Measurements from ENCODE around the gene CXCL14.

The CXCL14 gene

GRCh38 chr5:135578685-135579341, at the start of gene CXCL14:
Gene CXCL14 (minus strand): TSS chr5:135578991. CDS start chr5:135578778, 213 bp downstream.
- DNase-seq: peak; percentile 24 to 94 (median 75)
- intact Hi-C loops (cut with DNase I): no loop called here

GRCh38 chr5:135626636-135627035, 47.8 kb upstream of the CXCL14 start:
- DNase-seq: peak in 2 of 42 donors; percentile 19 to 34
- intact Hi-C loops (cut with DNase I): no loop called here

GRCh38 chr5:135625961-135626360, 47.2 kb upstream of the CXCL14 start:
- intact Hi-C loops (cut with DNase I): no loop called here
- peak in 1 of 42 donors; percentile 25 for DNase-seq

- intact Hi-C loops (cut with DNase I): no loop called here
- peak in 1 of 42 donors; percentile 16 for DNase-seq
Observed at GRCh38 chr5:135625486-135625885, 46.7 kb upstream of the CXCL14 start.

GRCh38 chr5:135625061-135625460, 46.3 kb upstream of the CXCL14 start:
- intact Hi-C loops (cut with DNase I): no loop called here
- no peak for DNase-seq

- DNase-seq: peak in 2 of 42 donors; percentile 9 to 20
- intact Hi-C loops (cut with DNase I): no loop called here
Observed at GRCh38 chr5:135623186-135623715, 44.5 kb upstream of the CXCL14 start.

GRCh38 chr5:135615581-135616260, 36.9 kb upstream of the CXCL14 start:
- intact Hi-C loops (cut with DNase I): no loop called here
- peak in 2 of 42 donors; percentile 12 to 18 for DNase-seq

- intact Hi-C loops (cut with DNase I): no loop called here
- DNase-seq: no peak
Observed at GRCh38 chr5:135615171-135615570, 36.4 kb upstream of the CXCL14 start.

GRCh38 chr5:135609981-135610380, 31.2 kb upstream of the CXCL14 start:
- DNase-seq: peak in 2 of 42 donors; percentile 25
- intact Hi-C loops (cut with DNase I): no loop called here

- intact Hi-C loops (cut with DNase I): no loop called here
- DNase-seq: peak in 2 of 42 donors; percentile 6 to 12
Observed at GRCh38 chr5:135608761-135609443, 30.1 kb upstream of the CXCL14 start.

GRCh38 chr5:135608361-135608760, 29.6 kb upstream of the CXCL14 start:
- peak in 2 of 42 donors; percentile 3 to 16 for DNase-seq
- intact Hi-C loops (cut with DNase I): no loop called here

- intact Hi-C loops (cut with DNase I): no loop called here
- peak in 4 of 42 donors; percentile 8 to 21 (median 18) for DNase-seq
Observed at GRCh38 chr5:135606431-135606830, 27.6 kb upstream of the CXCL14 start.

- peak in 2 of 42 donors; percentile 5 to 33 for DNase-seq
- intact Hi-C loops (cut with DNase I): no loop called here
Observed at GRCh38 chr5:135605221-135605620, 26.4 kb upstream of the CXCL14 start.

- DNase-seq: peak in 2 of 42 donors; percentile 21 to 22
- intact Hi-C loops (cut with DNase I): no loop called here
Observed at GRCh38 chr5:135604056-135604455, 25.3 kb upstream of the CXCL14 start.

GRCh38 chr5:135602882-135603721, 24.3 kb upstream of the CXCL14 start:
- DNase-seq: peak in 5 of 42 donors; percentile 10 to 38 (median 21)
- intact Hi-C loops (cut with DNase I): no loop called here

GRCh38 chr5:135601466-135601865, 22.7 kb upstream of the CXCL14 start:
- intact Hi-C loops (cut with DNase I): no loop called here
- peak in 3 of 42 donors; percentile 10 to 33 (median 28) for DNase-seq

GRCh38 chr5:135600971-135601381, 22.2 kb upstream of the CXCL14 start:
- intact Hi-C loops (cut with DNase I): no loop called here
- peak in 3 of 42 donors; percentile 9 to 23 (median 22) for DNase-seq

- intact Hi-C loops (cut with DNase I): no loop called here
Observed at GRCh38 chr5:135600152-135600570, 21.4 kb upstream of the CXCL14 start.

More at GRCh38 chr5:135600152-135600570, 21.4 kb upstream of the CXCL14 start:
- peak in 3 of 42 donors; percentile 9 to 27 (median 19) for DNase-seq

Data from head of caudate nucleus (tissue), 42 donors.